Neural cell (in vitro differentiated cells): ENCODE results near the gene CEP78.

Experiments used
- CTCF ChIP-seq: fragments of 450-650 bp; IDR thresholded peaks from 2 replicates; pipeline ENCODE4 v1.5.1; 2014; ENCODE audit warnings: antibody characterized with exemption, mild to moderate bottlenecking, moderate library complexity; ENCODE audit not compliant: poor library complexity, severe bottlenecking
- MXI1 ChIP-seq: fragments of 450-650 bp; conservative IDR thresholded peaks from 2 replicates; pipeline ENCODE4 v1.6.1; 2014; ENCODE audit warnings: antibody characterized with exemption, mild to moderate bottlenecking; ENCODE audit not compliant: poor library complexity, severe bottlenecking

- TF ChIP-seq CTCF (no peak), MXI1 (no peak)
Measured at GRCh38 chr9:78187763-78188484, 48.0 kb upstream of the CEP78 start.
